Uterus (tissue), 2 donors: ENCODE measurements around the gene DPF3.

Experiments used
- CTCF ChIP-seq, 4 experiments: fragments of 200-600 bp in 2 of 4; fragments of 450-650 bp in 2 of 4; sonication (generic) in 2 of 4; IDR thresholded peaks; one replicate each; pipeline ENCODE4 v1.5.1; 2016 to 2019; ENCODE audit warnings: antibody characterized with exemption in 4 of 4, mild to moderate bottlenecking in 2 of 4, moderate library complexity in 1 of 4
- POLR2A ChIP-seq, 2 donors: fragments of 450-650 bp; IDR thresholded peaks; one replicate each; pipeline ENCODE4 v1.6.1; 2016; ENCODE audit warnings: antibody characterized with exemption in 2 of 2, mild to moderate bottlenecking in 1 of 2, moderate library complexity in 1 of 2

GRCh38 chr14:72640911-72641485 is 252.9 kb downstream of the DPF3 start:
- TF ChIP-seq CTCF (IDR thresholded peaks at IDR 0.05) = no peak
- no peak for TF ChIP-seq POLR2A (IDR thresholded peaks at IDR 0.05)
